ENCODE results near the gene PLK3.
"Not testable (repeated sequence)": the region's sequence is repeated elsewhere in the genome, so short reads cannot be mapped to it uniquely, and the experiment has no call there.

The PLK3 gene

GRCh38 chr1:44799770-44800584 is at the start of gene PLK3:
Gene PLK3 (plus strand): TSS chr1:44800377. CDS start chr1:44800464, 87 bp downstream.
- peak; percentile 99 for DNase-seq

GRCh38 chr1:44757420-44757819 is 42.8 kb upstream of the PLK3 start:
- no peak for DNase-seq

DNA sequence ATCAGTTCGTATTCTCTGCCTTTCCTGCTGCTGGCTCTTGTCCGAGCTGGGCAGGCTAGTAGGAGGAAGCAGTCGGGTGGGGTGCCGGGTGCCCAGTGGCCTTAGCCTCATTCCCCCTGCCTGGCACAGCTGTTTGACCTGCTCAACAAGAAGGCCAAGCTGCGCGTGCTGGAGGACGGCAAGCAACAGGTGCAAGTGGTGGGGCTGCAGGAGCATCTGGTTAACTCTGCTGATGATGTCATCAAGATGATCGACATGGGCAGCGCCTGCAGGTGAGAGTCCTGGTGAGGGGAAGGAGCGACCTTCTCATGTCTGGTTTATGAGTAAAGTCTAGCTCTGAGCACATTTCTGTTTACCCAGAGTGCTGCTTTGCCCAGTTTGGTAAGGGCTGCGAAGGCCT is 41.1 kb upstream of the PLK3 start:
- DNase-seq, result no peak

GRCh38 chr1:44760876-44761275 is 39.3 kb upstream of the PLK3 start:
- DNase-seq, result no peak

DNA sequence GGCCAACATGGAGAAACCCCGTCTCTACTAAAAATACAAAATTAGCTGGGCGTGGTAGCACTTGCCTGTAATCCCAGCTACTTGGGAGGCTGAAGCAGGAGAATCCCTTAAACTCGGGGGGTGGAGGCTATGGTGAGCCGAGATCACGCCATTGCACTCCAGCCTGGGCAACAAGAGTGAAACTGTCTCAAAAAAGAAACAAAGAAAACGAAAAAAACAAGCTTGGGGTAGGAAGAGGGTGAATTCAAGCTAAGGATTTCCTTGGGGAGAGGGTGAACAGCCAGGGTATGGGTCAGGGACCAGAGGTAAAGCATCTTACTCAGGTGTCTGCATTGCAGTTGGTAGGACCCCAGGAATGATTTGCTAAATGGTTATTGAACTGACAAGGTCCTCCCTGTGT is 33.8 kb upstream of the PLK3 start:
- not testable (repeated sequence) for DNase-seq

GRCh38 chr1:44775078-44775929 is 24.9 kb upstream of the PLK3 start, which contains the start of gene RPS8:
Gene RPS8 (plus strand): TSS chr1:44775540. CDS start chr1:44775597, 57 bp downstream.
- peak; percentile 96 for DNase-seq

- DNase-seq, result no peak
These were observed 24.0 kb upstream of the PLK3 start for GRCh38 chr1:44775930-44776729.

- no peak for DNase-seq
These were observed 23.5 kb upstream of the PLK3 start for GRCh38 chr1:44776730-44777068.

- no peak for DNase-seq
These were observed 22.6 kb upstream of the PLK3 start for GRCh38 chr1:44777547-44777946.

DNA sequence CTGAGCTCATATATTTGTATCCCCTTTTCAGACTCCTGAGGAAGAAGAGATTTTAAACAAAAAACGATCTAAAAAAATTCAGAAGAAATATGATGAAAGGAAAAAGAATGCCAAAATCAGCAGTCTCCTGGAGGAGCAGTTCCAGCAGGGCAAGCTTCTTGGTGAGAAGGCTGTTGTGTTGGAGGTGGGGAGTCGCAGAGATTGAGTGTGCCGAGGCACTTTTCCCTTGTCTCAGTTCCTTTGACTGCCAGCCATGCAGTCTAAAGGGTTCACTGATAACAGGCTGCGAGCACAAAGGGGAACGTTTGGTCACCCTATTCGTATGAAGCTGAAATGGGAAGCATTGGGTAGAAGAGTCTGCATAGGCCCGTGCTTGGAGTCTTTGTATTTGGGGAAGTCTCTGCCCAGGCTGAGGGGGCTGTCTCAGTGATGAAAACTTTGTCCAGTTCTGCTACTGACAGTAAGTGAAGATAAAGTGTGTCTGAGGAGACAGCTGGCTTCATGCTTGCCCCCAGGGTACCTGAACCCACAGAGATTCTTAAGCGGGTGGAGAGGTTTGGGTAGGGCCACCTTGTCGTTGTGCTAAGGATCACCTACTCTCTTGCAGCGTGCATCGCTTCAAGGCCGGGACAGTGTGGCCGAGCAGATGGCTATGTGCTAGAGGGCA is 22.1 kb upstream of the PLK3 start:
- no peak for DNase-seq

GRCh38 chr1:44778705-44779576 is 21.2 kb upstream of the PLK3 start:
- no peak for DNase-seq

- no peak for DNase-seq
These were observed 19.5 kb upstream of the PLK3 start for GRCh38 chr1:44780583-44781121.

GRCh38 chr1:44783697-44784093 is 16.5 kb upstream of the PLK3 start:
- DNase-seq, result peak; percentile 35

GRCh38 chr1:44784094-44785028 is 15.8 kb upstream of the PLK3 start:
- DNase-seq, result peak; percentile 25

- no peak for DNase-seq
These were observed 15.2 kb upstream of the PLK3 start for GRCh38 chr1:44785029-44785380.

DNA sequence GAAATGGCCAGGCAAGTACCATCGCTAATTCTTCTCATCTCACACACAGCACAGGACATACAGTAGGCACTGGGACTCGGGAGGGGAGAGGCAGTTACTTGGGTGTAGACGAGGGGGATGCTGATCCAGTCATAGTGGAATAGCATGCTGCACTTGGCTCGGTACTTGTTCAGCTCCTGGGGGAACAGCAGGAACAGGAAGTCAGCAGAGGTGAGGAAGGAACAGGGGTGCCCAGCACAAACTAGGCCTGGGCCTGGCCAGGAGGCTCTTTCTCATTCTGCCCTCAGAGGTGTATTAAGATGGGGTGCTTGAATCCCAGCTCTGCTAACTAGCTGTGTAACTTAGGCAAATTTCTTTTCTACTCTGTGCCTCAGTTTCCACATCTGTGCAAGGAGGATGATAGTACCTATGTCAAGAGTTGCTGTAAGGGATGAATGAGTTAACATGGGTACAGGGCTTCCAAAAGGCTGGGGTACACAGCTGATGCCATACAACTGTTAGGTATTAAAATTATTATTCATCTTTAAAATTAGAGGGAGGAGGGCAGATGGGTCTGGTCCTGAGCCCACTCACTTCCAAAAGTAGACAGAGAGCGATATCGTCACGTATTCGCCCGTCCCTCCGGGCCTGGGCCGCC is 14.6 kb upstream of the PLK3 start:
- DNase-seq, result no peak

DNA sequence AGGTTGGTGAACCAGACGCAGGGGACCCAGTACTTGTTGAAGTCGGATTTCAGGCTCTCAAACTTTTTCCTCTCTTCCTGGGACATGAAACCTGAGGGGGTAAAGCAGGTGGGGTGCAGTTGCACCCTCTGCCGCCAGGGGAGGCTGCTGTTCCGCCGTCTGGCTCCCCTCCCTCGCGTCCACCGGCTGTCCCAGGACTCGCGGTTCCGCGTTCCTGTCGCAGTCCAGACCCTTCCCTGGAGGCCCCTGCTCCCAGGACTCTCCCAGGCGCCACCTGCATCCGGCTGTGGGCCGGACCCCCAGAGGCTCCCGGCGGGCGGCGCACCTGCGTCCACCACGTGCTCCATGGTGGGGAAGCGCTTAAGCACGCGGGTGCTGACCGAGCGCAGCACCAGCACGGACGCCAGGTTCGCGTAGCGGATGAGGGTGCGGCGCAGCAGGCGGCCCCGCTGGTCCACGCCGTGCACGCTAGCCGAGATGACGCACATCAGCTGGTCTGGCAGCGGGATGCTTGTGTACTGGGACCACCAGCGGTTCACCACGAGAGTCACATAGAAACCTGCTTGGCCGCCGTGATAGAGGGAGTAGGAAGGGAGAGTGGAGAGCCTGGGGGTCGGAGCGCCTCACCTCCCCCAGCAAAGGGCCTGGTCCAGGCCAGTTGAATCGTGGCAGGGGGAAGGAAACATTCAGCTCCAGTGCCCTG is 13.9 kb upstream of the PLK3 start:
- DNase-seq, result peak; percentile 43

GRCh38 chr1:44786841-44787426 is 13.2 kb upstream of the PLK3 start:
- DNase-seq, result no peak

DNA sequence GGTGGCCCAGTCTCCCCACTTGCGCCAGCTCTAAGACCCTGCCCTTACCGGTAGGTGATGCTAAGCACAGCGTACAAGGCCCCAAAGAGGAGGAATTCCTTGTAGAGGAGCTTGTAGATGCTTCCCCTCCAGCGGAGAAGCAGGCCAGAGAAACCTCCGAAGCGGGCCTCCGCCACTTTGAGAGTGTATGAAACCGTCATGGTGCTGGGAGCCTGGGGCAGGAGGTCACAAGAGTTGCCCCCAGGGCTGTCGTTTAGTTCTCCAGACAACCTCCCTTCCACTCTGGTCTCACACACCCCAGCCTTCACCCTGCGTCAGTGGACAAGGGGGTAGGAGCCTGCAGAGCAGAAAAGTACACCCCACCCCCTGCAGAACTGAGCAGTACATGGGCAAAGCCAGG is 12.7 kb upstream of the PLK3 start:
- no peak for DNase-seq
